HepG2 (cell line): Measurements from ENCODE around the gene MAP3K5. TPM values are rescaled to one million over a fixed set of nuclear protein-coding genes. Genes with fewer than 3 reads are reported as not detected.

Experiments
- ATAC-seq: fragments of 200-7000 bp; cut with Tn5 transposase; 3 replicates; pipeline ENCODE4 v1.9.1; 2020; ENCODE audit warnings: mild to moderate bottlenecking, moderate library complexity
- BruUV-seq: library from RNA; stranded (reverse); fragments of 400-500 nt; replicated peaks from 2 replicates; lab custom pipeline; 2021; lab: Mats Ljungman, UMichigan
- CTCF ChIA-PET: fragments of 300-600 bp; formaldehyde crosslinking; extraction: SDS; loops from one replicate; lab custom pipeline; 2021; ENCODE audit warnings: low total read pairs, inconsistent platforms, low intra/inter-chr PET ratio; lab: Yijun Ruan, JAX
- POLR2A ChIA-PET: fragments of 350-600 bp; sonication (Branson Sonifier 250); formaldehyde crosslinking; loops from one replicate; lab custom pipeline; 2020; ENCODE audit warnings: antibody characterized with exemption, inconsistent platforms; lab: Yijun Ruan, JAX
- DNase-seq: peaks from one replicate; pipeline ENCODE4 v3.0.0-alpha.2; 2015; ENCODE audit warnings: low spot score
- FAIRE-seq: peaks from 3 replicates; lab custom pipeline; 2011; peaks lifted over from hg19 to GRCh38; lab: Jason Lieb, UNC
- H2AFZ ChIP-seq: one replicate; pipeline ENCODE4 v1.6.1; 2011; ENCODE audit warnings: low read length, inconsistent platforms
- H3K27ac ChIP-seq: fragments of 300-600 bp; 3 replicates; pipeline ENCODE4 v1.8.0; 2011; ENCODE audit warnings: mixed run types, mild to moderate bottlenecking, mixed read lengths, low read length, inconsistent platforms; ENCODE audit not compliant: insufficient read depth; ENCODE audit errors: extremely low read length
- H3K27me3 ChIP-seq, 2 experiments: fragments of 200-600 bp in 1 of 2; 2 replicates in 1 of 2; 3 replicates in 1 of 2; pipeline versions ENCODE4 v1.6.0 to v1.8.0; 2011; ENCODE audit warnings: low read length in 2 of 2, mild to moderate bottlenecking in 2 of 2, moderate library complexity in 2 of 2, inconsistent platforms in 1 of 2; ENCODE audit not compliant: insufficient read depth in 2 of 2, control insufficient read depth in 1 of 2
- H3K36me3 ChIP-seq, 2 experiments: fragments of 200-600 bp in 1 of 2; replicated peaks in 1 of 2; 2 replicates in 1 of 2; 3 replicates in 1 of 2; pipeline versions ENCODE4 v1.5.1 to v1.8.0; 2011; ENCODE audit warnings: low read length in 2 of 2, inconsistent platforms in 1 of 2; ENCODE audit not compliant: insufficient read depth in 2 of 2, control insufficient read depth in 1 of 2
- H3K4me1 ChIP-seq: 2 replicates; pipeline ENCODE4 v1.5.1; 2012; ENCODE audit warnings: low read length, inconsistent platforms; ENCODE audit not compliant: insufficient read depth
- H3K4me2 ChIP-seq: 2 replicates; pipeline ENCODE4 v1.6.0; 2011; ENCODE audit warnings: low read depth, low read length, inconsistent platforms
- H3K4me3 ChIP-seq, 3 experiments: fragments of 200-600 bp in 1 of 3; sonication (generic), shearing (Covaris generic) in 1 of 3; replicated peaks in 1 of 3; 2 replicates each; pipeline ENCODE4 v1.5.1; 2011 to 2016; ENCODE audit warnings: low read length in 3 of 3, inconsistent platforms in 2 of 3, low read depth in 2 of 3, mild to moderate bottlenecking in 2 of 3, control low read depth in 1 of 3, mixed read lengths in 1 of 3; ENCODE audit not compliant: insufficient read depth in 1 of 3
- H3K79me2 ChIP-seq: one replicate; pipeline ENCODE4 v1.6.1; 2011; ENCODE audit warnings: low read length, inconsistent platforms; ENCODE audit not compliant: insufficient read depth
- H3K9ac ChIP-seq: 2 replicates; pipeline ENCODE4 v1.6.0; 2011; ENCODE audit warnings: mild to moderate bottlenecking, low read depth, low read length, inconsistent platforms; ENCODE audit not compliant: insufficient read depth
- H3K9me3 ChIP-seq: 2 replicates; pipeline ENCODE4 v1.5.1; 2012; ENCODE audit warnings: mild to moderate bottlenecking, low read length
- H4K20me1 ChIP-seq: 2 replicates; pipeline ENCODE4 v1.6.0; 2011; ENCODE audit warnings: inconsistent platforms, mild to moderate bottlenecking, low read length, moderate library complexity; ENCODE audit not compliant: insufficient read depth
- ATF7-NPFF ChIP-seq: sonication (generic); formaldehyde crosslinking; IDR thresholded peaks from 2 replicates; pipeline ENCODE4 v1.8.1; 2023; ENCODE audit warnings: mild to moderate bottlenecking, low read depth, missing genetic modification reagents, moderate library complexity
- FOSL1 ChIP-seq: sonication (generic); formaldehyde crosslinking; IDR thresholded peaks from 2 replicates; pipeline ENCODE4 v1.9.0; 2021; ENCODE audit warnings: missing genetic modification reagents, borderline replicate concordance
- KLF13 ChIP-seq: sonication (generic); formaldehyde crosslinking; IDR thresholded peaks from 2 replicates; pipeline ENCODE4 v1.4.0; 2020; ENCODE audit warnings: mild to moderate bottlenecking, missing genetic modification reagents
- WGBS: methylation state at CpG from one replicate; pipeline ENCODE4 v1.1.6; 2017; ENCODE audit warnings: low lambda C conversion rate; 5-methylcytosine and 5-hydroxymethylcytosine counted together
- in situ Hi-C: cut with HindIII; loops from 2 replicates; pipeline ENCODE4 v1.10.0; 2017; ENCODE audit warnings: low pct_unique_long_range_greater_than_20kb; ENCODE audit not compliant: extremely low pct_ligation_motif_present
- intact Hi-C: fragments of 100-400 bp; cut with micrococcal nuclease; formaldehyde crosslinking; loops from one replicate; pipeline ENCODE4 v1.10.0; 2022; ENCODE audit not compliant: unreplicated experiment
- polyA plus RNA-seq, 8 experiments: library from polyadenylated mRNA; depleted of rRNA in 3 of 8; stranded (reverse) in 7 of 8; unstranded in 1 of 8; fragments of >200 nt; fragmentation: Illumina TruSeq in 4 of 8; extraction: Trizol in 4 of 8; gene quantifications; 2 replicates each; pipeline versions ENCODE4 v1.2.1 to v1.2.3, GENCODE V29; 2011 to 2016; ENCODE audit warnings: low read depth in 4 of 8, missing spikeins in 1 of 8, mixed read lengths in 1 of 8; ENCODE audit not compliant: insufficient read depth in 1 of 8
- total RNA-seq, 5 experiments: library from RNA; depleted of rRNA; stranded (reverse); fragments of >200 nt; fragmentation: Illumina TruSeq; extraction: Trizol; gene quantifications; 2 replicates each; pipeline ENCODE4 v1.2.3, GENCODE V29; 2016; ENCODE audit warnings: low read depth in 1 of 5
- TF ChIP-seq, protein P1 (sequence below): sonication (generic); formaldehyde crosslinking; IDR thresholded peaks from 2 replicates; pipeline ENCODE4 v1.4.0; 2020; ENCODE audit warnings: missing genetic modification reagents

MAP3K5 gene
- total and polyA plus RNA-seq, 2 of the 13 experiments (the other 11 are each of a cell fraction or from before 2014, with no cell fraction given): not detected

DNA sequence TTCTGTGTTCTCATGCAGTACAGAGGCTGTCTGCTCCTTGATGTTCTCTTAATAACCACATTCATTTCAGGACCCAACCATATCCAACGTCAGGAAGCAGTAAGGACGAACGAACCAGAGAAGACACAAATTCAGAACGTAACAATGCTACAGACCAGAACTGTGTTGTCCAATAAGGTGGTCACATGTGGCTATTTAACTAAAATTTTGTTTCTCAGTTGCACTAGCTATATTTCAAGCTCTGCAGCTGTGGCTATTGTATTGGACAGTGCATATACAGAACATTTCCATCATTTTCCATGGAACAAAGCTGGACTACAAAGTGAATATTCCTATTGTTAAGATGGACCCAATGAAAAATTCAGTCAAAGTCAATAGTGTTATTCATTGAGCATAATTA is 269.1 kb downstream of the MAP3K5 start:
- Histone ChIP-seq H3K9ac (no peak overlapping the region), H3K9me3 (no peaks in the 10 kb centered on the region), H3K27me3 (peaks cover 0 to 7% of the 10 kb centered on the region in 2 experiments; a peak in 1 of 5 replicates), H4K20me1 (no peaks in the 10 kb centered on the region), H3K4me1 (no peaks in the 10 kb centered on the region), H2AFZ (no peak overlapping the region), H3K4me3 (no peak overlapping the region), H3K27ac (no peak overlapping the region), H3K79me2 (no peaks in the 10 kb centered on the region), H3K36me3 (no peaks in the 10 kb centered on the region), H3K4me2 (no peak overlapping the region)
- no TSS peak for BruUV-seq
- ATAC-seq: no peak
- ChIA-PET POLR2A (no interaction called here), CTCF (no interaction called here)
- 4% methylated on average over 4 of the region's 4 CpGs for WGBS
- FAIRE-seq: no peak
- in situ Hi-C loops: no loop called here
- intact Hi-C loops: no loop called here
- TF ChIP-seq, protein P1, sequence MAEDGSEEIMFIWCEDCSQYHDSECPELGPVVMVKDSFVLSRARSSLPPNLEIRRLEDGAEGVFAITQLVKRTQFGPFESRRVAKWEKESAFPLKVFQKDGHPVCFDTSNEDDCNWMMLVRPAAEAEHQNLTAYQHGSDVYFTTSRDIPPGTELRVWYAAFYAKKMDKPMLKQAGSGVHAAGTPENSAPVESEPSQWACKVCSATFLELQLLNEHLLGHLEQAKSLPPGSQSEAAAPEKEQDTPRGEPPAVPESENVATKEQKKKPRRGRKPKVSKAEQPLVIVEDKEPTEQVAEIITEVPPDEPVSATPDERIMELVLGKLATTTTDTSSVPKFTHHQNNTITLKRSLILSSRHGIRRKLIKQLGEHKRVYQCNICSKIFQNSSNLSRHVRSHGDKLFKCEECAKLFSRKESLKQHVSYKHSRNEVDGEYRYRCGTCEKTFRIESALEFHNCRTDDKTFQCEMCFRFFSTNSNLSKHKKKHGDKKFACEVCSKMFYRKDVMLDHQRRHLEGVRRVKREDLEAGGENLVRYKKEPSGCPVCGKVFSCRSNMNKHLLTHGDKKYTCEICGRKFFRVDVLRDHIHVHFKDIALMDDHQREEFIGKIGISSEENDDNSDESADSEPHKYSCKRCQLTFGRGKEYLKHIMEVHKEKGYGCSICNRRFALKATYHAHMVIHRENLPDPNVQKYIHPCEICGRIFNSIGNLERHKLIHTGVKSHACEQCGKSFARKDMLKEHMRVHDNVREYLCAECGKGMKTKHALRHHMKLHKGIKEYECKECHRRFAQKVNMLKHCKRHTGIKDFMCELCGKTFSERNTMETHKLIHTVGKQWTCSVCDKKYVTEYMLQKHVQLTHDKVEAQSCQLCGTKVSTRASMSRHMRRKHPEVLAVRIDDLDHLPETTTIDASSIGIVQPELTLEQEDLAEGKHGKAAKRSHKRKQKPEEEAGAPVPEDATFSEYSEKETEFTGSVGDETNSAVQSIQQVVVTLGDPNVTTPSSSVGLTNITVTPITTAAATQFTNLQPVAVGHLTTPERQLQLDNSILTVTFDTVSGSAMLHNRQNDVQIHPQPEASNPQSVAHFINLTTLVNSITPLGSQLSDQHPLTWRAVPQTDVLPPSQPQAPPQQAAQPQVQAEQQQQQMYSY (CRISPR knock-in tag): no peak
- TF ChIP-seq ATF7-NPFF (CRISPR knock-in tag) (no peak), FOSL1 (CRISPR knock-in tag) (no peak)
- no peak for DNase-seq

DNA sequence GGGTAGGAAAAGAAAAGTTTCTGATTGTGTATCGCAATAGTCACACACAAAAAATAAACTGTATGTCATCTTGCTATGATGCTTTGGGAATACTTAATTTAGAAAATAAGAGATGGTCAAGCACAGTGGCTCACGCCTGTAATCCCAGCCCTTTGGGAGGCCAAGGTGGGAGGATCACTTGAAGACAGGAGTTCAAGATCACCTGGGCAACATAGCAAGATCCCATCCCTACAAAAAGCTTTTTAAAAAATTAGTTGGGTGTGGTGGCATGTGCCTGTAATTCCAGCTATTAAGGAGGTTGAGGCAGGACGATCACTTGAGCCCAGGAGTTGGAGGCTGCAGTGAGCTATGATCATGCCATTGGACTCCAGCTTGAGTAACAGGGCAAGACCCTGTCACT is 269.6 kb downstream of the MAP3K5 start:
- no peak overlapping the region for H2AFZ ChIP-seq
- no peak for ATAC-seq
- DNase-seq: no peak
- BruUV-seq: no TSS peak
- no peaks in the 10 kb centered on the region for H3K79me2 ChIP-seq
- no peak overlapping the region for H3K4me2 ChIP-seq
- in situ Hi-C loops: no loop called here
- WGBS: 17% methylated on average over 3 of the region's 3 CpGs
- 0 out of 5 replicates have a peak, but pooled peaks cover 0 to 7% of the 10 kb centered on the region in 2 experiments for H3K27me3 ChIP-seq
- intact Hi-C loops: no loop called here
- ChIA-PET CTCF (no interaction called here), POLR2A (no interaction called here)
- H4K20me1 ChIP-seq: no peaks in the 10 kb centered on the region
- no peak overlapping the region for H3K27ac ChIP-seq
- H3K9ac ChIP-seq: no peak overlapping the region
- H3K4me3 ChIP-seq: no peak overlapping the region
- H3K9me3 ChIP-seq: no peaks in the 10 kb centered on the region
- no peaks in the 10 kb centered on the region for H3K4me1 ChIP-seq
- no peak for TF ChIP-seq KLF13
- no peak for FAIRE-seq
- H3K36me3 ChIP-seq: no peaks in the 10 kb centered on the region
